Stimulated activated naive B cell treated with anti-CD40 and anti-IgM and Interleukin-4, amounts not matched to agents 10 μg/mL and 1 μg/mL and 100 μg/mL, for 72 hours (primary cell): ENCODE results near the gene CA6.
"Not testable (repeated sequence)": the region's sequence is repeated elsewhere in the genome, so short reads cannot be mapped to it uniquely, and the experiment has no call there.

Experiments used
- ATAC-seq, 2 donors: fragments of 150-1000 bp; cut with Tn5 transposase; replicated peaks; 2 replicates each; pipeline ENCODE4 v1.10.0; 2021; ENCODE audit warnings: moderate library complexity in 1 of 2
- DNase-seq: peaks from one replicate; pipeline ENCODE4 v3.0.0; 2021
- H3K27ac Mint-ChIP-seq: one replicate; pipeline ENCODE4 v1.8.0; 2022; ENCODE audit warnings: mild to moderate bottlenecking, mixed read lengths
- H3K27me3 Mint-ChIP-seq, 2 donors: one replicate each; pipeline ENCODE4 v1.8.0; 2022; ENCODE audit warnings: mixed read lengths in 2 of 2
- H3K36me3 Mint-ChIP-seq, 2 donors: one replicate each; pipeline ENCODE4 v1.8.0; 2022; ENCODE audit warnings: mixed read lengths in 2 of 2, mild to moderate bottlenecking in 1 of 2
- H3K4me1 Mint-ChIP-seq, 2 donors: one replicate each; pipeline ENCODE4 v1.8.0; 2022; ENCODE audit warnings: mixed read lengths in 2 of 2, mild to moderate bottlenecking in 1 of 2
- H3K4me3 Mint-ChIP-seq, 2 donors: one replicate each; pipeline ENCODE4 v1.8.0; 2022; ENCODE audit warnings: mild to moderate bottlenecking in 2 of 2, mixed read lengths in 2 of 2, moderate library complexity in 1 of 2
- H3K9me3 Mint-ChIP-seq, 2 donors: one replicate each; pipeline ENCODE4 v1.8.0; 2022; ENCODE audit warnings: mixed read lengths in 2 of 2, mild to moderate bottlenecking in 1 of 2

Gene CA6

DNA sequence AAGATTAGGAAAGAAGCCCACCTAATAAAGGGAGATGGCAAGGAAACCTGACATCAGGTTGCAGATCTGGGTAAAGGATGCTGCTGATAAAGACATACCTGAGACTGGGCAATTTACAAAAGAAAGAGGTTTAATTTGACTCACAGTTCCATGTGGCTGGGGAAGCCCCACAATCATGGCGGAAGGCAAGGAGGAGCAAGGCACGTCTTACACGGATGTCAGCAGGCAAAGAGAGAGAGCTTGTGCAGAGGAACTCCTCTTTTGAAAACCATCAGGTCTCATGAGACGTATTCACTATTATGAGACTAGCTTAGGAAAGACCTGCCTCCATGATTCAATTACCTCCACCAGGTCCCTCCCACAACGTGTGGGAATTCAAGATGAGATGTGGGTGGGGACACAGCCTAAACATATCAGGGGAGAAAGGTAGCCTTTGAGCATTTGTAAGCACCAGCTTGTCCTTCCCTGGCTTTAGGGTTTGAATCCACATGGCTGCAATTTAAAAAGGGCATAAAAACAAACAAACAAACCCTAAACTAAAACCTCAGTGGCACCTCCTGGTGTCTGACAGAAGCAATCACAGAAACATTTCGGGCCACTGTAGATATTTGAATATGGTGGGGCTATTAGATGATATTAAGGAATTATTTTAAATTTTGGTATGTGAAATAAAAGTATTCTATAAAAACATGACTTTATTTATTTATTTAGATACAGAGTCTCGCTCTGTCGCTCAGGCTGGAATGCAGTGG, 47.4 kb downstream of the CA6 start:
- Mint-ChIP-seq H3K27ac (no peak overlapping the region), H3K4me3 (no peak overlapping the region), H3K36me3 (peaks cover 0 to 6% of the 10 kb centered on the region in 2 donors), H3K4me1 (peaks cover 2 to 5% of the 10 kb centered on the region in 2 donors), H3K27me3 (peaks cover 0 to 9% of the 10 kb centered on the region in 2 donors), H3K9me3 (peaks cover 4 to 5% of the 10 kb centered on the region in 2 donors)
- DNase-seq = no peak
- ATAC-seq = no peak

DNA sequence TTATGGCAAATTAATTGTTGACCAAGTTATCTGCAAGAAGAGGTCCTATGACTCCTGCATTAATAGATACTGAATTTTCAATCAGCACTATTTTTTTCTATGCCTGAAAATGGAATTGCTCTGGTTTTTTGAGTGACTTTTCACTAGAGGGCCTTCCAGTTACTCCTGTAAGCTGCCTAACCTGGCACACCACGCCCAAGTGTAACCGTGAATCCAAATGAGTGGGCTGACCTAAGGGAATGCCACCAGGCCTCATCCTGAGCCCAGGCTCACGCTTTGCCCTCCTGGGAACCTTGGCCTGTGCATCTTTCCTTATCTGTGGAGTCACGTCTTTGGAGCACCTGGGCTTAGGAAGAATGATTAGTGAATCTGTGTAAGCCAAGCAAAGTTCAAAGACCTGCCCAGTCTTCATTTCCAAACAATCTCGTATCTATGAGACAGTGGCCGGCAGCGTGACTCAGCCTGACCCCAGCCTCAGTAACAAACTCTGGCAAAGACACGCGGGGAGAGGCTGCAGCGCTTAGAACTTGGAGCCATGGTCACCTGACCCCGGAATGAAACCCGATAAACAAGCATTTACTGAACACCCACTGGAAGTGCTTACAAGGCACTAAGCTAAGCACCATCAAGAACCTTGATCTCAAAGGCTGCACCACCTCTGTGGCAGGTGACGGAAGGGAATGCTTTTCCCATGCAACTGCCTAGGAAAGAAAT, 48.5 kb downstream of the CA6 start:
- not testable (repeated sequence) for DNase-seq, H3K27me3 Mint-ChIP-seq, ATAC-seq, H3K9me3 Mint-ChIP-seq, H3K36me3 Mint-ChIP-seq, H3K4me1 Mint-ChIP-seq, H3K27ac Mint-ChIP-seq, H3K4me3 Mint-ChIP-seq

DNA sequence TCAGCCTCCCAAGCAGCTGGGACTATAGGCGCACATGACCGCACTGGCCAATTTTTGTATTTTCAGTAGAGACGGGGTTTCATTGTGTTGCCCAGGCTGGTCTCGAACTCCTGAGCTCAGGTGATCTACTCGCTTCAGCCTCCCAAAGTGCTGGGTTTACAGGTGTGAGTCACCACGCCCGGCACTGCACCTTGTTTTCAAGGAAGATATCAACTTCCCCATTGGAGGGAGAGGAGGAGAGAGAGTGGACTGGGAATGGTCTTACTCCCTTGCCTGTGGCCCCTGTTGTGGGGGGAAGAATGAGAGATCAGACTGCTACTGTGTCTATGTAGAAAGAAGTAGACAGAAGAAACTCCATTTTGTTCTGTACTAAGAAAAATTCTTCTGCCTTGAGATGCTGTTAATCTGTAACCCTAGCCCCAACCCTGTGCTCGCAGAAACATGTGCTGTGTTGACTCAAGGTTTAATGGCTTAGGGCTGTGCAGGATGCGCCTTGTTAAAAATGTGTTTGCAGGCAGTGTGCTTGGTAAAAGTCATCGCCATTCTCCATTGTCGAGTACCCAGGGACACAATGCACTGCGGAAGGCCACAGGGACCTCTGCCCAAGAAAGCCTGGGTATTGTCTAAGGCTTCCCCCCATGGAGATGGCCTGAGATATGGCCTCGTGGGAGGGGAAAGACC, 56.0 kb downstream of the CA6 start:
- not testable (repeated sequence) for DNase-seq, H3K4me3 Mint-ChIP-seq, ATAC-seq, H3K27me3 Mint-ChIP-seq, H3K9me3 Mint-ChIP-seq, H3K27ac Mint-ChIP-seq, H3K36me3 Mint-ChIP-seq
- peaks cover 4 to 14% of the 10 kb centered on the region in 2 donors for H3K4me1 Mint-ChIP-seq

DNA sequence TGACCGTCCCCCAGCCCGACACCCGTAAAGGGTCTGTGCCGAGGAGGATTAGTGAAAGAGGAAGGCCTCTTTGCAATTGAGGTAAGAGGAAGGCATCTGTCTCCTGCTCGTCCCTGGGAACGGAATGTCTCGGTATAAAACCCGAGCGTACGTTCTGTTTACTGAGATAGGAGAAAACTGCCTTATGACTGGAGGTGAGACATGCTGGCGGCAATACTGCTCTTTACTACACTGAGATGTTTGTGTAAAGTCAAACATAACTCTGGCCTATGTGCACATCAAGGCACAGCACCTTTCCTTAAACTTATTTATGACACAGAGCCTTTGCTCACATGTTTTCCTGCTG, 56.5 kb downstream of the CA6 start:
- not testable (repeated sequence) for ATAC-seq, H3K27me3 Mint-ChIP-seq, DNase-seq, H3K27ac Mint-ChIP-seq, H3K9me3 Mint-ChIP-seq, H3K4me3 Mint-ChIP-seq, H3K36me3 Mint-ChIP-seq
- H3K4me1 Mint-ChIP-seq = peaks cover 7 to 19% of the 10 kb centered on the region in 2 donors

DNA sequence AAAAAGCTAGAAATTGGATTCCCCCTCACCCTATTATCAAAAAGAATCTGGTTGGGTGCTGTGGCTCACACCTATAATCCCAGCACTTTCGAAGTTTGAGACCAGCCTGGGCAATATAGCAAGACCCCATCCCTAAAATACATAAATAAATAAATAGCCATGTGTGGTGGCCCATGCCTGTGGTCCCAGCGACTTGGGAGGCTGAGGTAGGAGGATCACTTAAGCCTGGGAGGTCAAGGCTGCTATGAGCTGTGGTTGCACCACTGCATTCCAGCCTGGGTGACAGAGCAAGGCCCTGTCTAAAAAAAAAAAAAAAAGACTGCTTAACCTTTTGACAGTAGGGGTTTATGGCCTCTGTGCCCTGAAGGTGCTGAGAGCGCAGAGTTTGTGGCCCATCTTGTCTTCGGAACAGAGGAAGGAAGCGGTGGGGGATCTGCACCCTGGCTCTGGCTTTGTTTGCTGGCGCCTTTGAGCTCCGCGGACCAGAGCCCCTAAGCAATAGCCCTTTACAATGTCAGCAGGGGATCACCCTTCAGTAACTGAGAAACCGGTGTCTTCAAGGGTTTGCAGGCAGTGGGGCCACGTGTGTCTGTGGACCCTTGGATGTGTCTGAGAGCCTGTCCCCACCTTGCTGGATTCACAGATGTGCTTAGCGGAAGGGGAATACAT, 58.5 kb downstream of the CA6 start:
- no peak for DNase-seq
- H3K4me3 Mint-ChIP-seq = no peak overlapping the region
- H3K9me3 Mint-ChIP-seq = no peaks in the 10 kb centered on the region
- no peak for ATAC-seq
- H3K27ac Mint-ChIP-seq = no peak overlapping the region
- H3K4me1 Mint-ChIP-seq = peaks cover 19 to 36% of the 10 kb centered on the region in 2 donors
- no peaks in the 10 kb centered on the region for H3K27me3 Mint-ChIP-seq
- H3K36me3 Mint-ChIP-seq = no peaks in the 10 kb centered on the region

DNA sequence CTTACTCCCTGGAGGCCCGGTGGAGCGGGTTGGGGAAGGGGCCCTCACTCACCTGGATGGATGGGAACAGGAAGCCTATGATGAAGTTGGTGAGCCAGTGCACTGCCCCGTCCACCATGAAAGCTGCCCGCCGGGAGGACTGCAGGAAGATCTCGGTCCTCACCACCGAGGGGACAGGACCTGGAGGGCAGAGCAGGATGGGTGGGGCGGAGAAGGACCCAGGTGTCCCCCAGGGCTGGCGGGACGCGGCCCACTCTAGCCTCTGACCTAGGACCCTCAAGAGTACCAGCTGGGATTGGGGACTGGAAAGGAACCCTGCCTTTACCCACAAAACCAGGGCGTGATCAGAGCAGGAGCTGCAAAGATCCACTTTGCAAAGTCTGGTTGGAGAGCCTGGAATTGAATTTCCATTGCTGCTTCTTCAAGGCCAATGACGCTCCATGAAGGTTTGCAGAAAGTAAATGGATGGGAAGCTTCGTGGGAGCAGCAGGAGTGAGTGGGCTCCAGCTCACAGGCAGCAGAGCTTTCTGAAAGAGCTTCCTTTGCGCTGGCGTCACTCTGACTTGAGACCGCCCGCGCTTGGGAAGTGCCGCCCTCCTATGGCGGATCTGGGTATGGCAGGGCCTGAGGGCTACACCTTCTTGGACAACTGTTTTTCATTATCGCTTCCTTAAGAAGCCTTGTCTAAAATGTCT, 59.2 kb downstream of the CA6 start:
- no peaks in the 10 kb centered on the region for H3K27me3 Mint-ChIP-seq
- DNase-seq = peak; percentile 64
- peak; percentile 38 to 56 for ATAC-seq
- H3K36me3 Mint-ChIP-seq = no peaks in the 10 kb centered on the region
- H3K9me3 Mint-ChIP-seq = no peaks in the 10 kb centered on the region
- no peak overlapping the region for H3K4me3 Mint-ChIP-seq
- peaks cover 22 to 43% of the 10 kb centered on the region in 2 donors for H3K4me1 Mint-ChIP-seq
- H3K27ac Mint-ChIP-seq = no peak overlapping the region

DNA sequence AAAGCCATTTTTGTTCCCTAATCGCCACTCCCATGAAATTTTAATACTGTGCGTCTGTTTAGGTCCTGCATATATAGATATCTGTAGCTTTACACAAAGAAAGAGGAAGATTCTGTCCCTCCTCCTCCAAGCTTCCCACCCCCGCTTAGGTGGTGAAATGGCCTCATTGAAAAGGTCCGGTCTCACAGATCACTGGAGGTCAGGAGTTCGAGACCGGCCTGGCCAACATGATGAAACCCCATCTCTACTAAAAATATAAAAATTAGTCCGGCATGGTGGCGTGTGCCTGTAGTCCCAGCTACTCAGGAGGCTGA, 59.7 kb downstream of the CA6 start:
- Mint-ChIP-seq H3K27me3 (peaks cover 0 to 2% of the 10 kb centered on the region in 2 donors), H3K4me1 (peaks cover 26 to 48% of the 10 kb centered on the region in 2 donors), H3K36me3 (no peaks in the 10 kb centered on the region), H3K27ac (no peak overlapping the region), H3K9me3 (no peaks in the 10 kb centered on the region), H3K4me3 (no peak overlapping the region)
- DNase-seq (no peak), ATAC-seq (no peak)

GRCh38 chr1:9006956-9007615, 61.4 kb downstream of the CA6 start:
- H3K27me3 Mint-ChIP-seq = peaks cover 0 to 11% of the 10 kb centered on the region in 2 donors
- H3K27ac Mint-ChIP-seq = peak overlapping the region; percentile 75
- no peaks in the 10 kb centered on the region for H3K36me3 Mint-ChIP-seq
- no peaks in the 10 kb centered on the region for H3K9me3 Mint-ChIP-seq
- ATAC-seq (no peak), DNase-seq (no peak)
- peaks cover 37 to 62% of the 10 kb centered on the region in 2 donors for H3K4me1 Mint-ChIP-seq
- H3K4me3 Mint-ChIP-seq = no peak overlapping the region

DNA sequence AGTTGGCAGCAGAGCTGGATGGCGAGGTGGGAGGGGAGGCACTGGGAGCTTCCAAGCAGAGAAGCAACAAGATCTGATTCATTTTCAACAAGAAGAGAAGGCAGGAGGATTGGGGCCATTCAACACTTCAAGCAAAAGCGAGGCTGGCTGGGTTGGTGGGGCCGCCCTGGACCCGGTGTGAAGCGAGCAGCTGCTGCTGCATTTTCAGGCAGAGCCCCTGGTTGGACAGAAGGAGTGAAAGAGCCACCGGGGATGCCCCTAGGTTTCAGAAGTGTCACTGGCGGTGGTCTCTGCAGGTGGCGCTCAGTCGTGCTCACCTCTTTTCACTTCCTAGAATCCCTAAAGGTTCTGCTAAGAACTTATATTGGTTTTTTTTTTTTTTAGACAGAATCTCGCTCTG, 62.6 kb downstream of the CA6 start:
- peaks cover 37 to 62% of the 10 kb centered on the region in 2 donors for H3K4me1 Mint-ChIP-seq
- DNase-seq = peak; percentile 66
- peak overlapping the region; percentile 92 for H3K27ac Mint-ChIP-seq
- ATAC-seq = peak; percentile 68 to 71
- peak overlapping the region in 1 of 2 donors; percentile 59 for H3K4me3 Mint-ChIP-seq
- peaks cover 0 to 11% of the 10 kb centered on the region in 2 donors for H3K27me3 Mint-ChIP-seq
- no peaks in the 10 kb centered on the region for H3K9me3 Mint-ChIP-seq
- no peaks in the 10 kb centered on the region for H3K36me3 Mint-ChIP-seq

- peak overlapping the region; percentile 9 for H3K27ac Mint-ChIP-seq
- no peak overlapping the region for H3K4me3 Mint-ChIP-seq
- peaks cover 0 to 11% of the 10 kb centered on the region in 2 donors for H3K27me3 Mint-ChIP-seq
- H3K36me3 Mint-ChIP-seq = no peaks in the 10 kb centered on the region
- ATAC-seq (no peak), DNase-seq (no peak)
- no peaks in the 10 kb centered on the region for H3K9me3 Mint-ChIP-seq
- H3K4me1 Mint-ChIP-seq = peaks cover 37 to 62% of the 10 kb centered on the region in 2 donors
Observed at GRCh38 chr1:9009438-9010370, 64.0 kb downstream of the CA6 start.

DNA sequence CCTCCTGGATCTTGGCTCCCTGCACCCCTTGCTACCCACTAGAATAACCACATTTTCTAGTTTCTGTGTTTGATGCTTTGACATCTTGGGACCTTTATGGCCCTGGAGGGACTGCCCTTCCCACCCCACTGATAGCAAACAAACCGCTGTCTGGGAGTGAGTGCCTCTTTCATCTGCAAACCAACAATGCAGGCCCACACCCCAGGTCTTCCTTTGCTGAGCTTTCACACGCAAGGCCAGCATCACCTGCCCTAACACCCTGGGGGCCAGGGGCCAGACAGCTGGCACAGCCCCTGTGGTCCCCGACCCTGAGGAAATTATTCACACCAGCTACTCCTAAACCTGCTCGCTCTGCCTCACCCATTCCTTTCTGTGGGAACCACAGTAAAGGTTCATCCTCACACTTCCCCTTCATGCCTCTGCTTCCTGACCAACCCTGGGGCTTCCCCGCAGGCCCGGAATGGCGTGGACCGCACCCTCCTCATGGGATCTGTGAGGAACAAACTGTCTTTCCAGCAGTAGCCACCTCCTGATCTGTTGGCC, 65.2 kb downstream of the CA6 start:
- no peaks in the 10 kb centered on the region for H3K36me3 Mint-ChIP-seq
- H3K9me3 Mint-ChIP-seq = no peaks in the 10 kb centered on the region
- H3K4me1 Mint-ChIP-seq = peaks cover 41 to 66% of the 10 kb centered on the region in 2 donors
- peak; percentile 57 to 61 for ATAC-seq
- peaks cover 0 to 11% of the 10 kb centered on the region in 2 donors for H3K27me3 Mint-ChIP-seq
- peak overlapping the region; percentile 20 for H3K27ac Mint-ChIP-seq
- peak overlapping the region in 1 of 2 donors; percentile 10 for H3K4me3 Mint-ChIP-seq
- DNase-seq = peak; percentile 57

DNA sequence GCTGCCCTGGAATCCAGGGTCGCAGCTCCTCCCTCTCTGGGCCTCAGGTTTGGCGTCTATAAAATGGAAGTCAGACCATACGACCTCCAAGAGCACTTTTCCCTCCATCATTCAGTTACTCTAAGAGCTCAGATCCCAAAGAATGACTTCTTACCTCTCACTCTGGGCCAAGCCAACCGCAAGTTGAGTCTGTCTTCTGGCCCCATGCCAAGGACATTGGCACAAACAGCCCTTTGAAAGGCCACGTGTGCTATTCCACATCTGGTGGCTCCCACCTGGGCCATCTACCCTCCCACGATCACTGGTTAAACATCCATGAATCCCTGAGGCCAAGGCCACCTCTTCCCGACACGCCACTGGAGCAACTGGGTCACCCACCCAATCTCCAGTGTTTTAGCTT, 68.2 kb downstream of the CA6 start:
- DNase-seq = no peak
- Mint-ChIP-seq H3K27ac (no peak overlapping the region), H3K4me1 (peaks cover 34 to 49% of the 10 kb centered on the region in 2 donors), H3K4me3 (no peak overlapping the region), H3K9me3 (no peaks in the 10 kb centered on the region), H3K27me3 (peaks cover 5 to 23% of the 10 kb centered on the region in 2 donors), H3K36me3 (no peaks in the 10 kb centered on the region)
- no peak for ATAC-seq
